Brain microvascular endothelial cell (primary cell): Measurements from ENCODE around the gene CEACAM18.

Experiments
- DNase-seq: peaks from one replicate; pipeline ENCODE4 v3.0.0-alpha.2; 2020
- H3K27ac ChIP-seq: fragments of 250-450 bp; sonication (Bioruptor Pico); 2 replicates; pipeline ENCODE4 v1.5.1; 2020; ENCODE audit warnings: mild to moderate bottlenecking, moderate library complexity
- H3K27me3 ChIP-seq: fragments of 250-450 bp; sonication (Bioruptor Pico); replicated peaks from 2 replicates; pipeline ENCODE4 v1.5.1; 2020; ENCODE audit warnings: mild to moderate bottlenecking
- H3K36me3 ChIP-seq: fragments of 250-450 bp; sonication (Bioruptor Pico); replicated peaks from 2 replicates; pipeline ENCODE4 v1.5.1; 2020; ENCODE audit warnings: mild to moderate bottlenecking
- H3K4me3 ChIP-seq: 2 replicates; pipeline ENCODE4 v1.5.1; 2011; ENCODE audit warnings: low read depth, mild to moderate bottlenecking, control low read depth, low read length, moderate library complexity
- in situ Hi-C: cut with HindIII; loops from 2 replicates; pipeline ENCODE4 v1.10.0; 2017; ENCODE audit warnings: low sequenced_read_pairs, low pct_ligation_motif_present
- TF ChIP-seq, protein P1 (sequence below): IDR thresholded peaks from 2 replicates; pipeline ENCODE4 v1.5.1; 2011; ENCODE audit warnings: low read depth, mild to moderate bottlenecking, moderate library complexity, low read length, control low read depth, inconsistent platforms; ENCODE audit errors: missing control alignments

CEACAM18 gene

DNA sequence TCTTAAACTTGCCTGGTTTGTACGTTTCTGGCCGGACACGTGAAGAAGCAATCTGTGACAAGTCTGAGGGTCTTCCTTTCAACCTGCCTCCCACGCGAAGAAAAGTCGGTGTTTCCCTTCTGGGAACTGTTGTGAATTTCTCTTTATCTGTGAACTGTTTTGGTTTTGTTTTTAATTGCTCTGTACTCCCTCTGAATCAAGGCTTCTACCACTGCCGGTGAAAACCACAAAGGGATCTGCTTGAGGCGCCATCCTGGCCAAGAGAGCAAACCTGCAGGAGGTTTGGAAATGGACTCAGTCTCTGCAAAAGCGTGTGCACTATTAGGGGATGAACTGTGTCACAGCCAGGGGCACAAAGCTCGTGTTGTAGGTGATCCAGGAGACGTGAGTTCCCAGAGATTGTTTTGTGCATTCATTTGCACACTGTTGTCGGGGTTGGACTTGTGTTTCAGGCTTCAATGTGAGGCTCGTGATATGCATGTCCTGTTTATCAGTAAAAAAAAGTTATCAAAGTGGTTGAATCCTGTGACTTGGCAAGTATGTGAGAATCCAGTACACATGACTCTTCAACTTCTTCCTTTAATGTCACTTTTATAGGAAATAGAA is 29.8 kb upstream of the CEACAM18 start:
- no peak for DNase-seq
- H3K4me3 ChIP-seq = no peak overlapping the region
- H3K27me3 ChIP-seq = no peaks in the 10 kb centered on the region
- H3K36me3 ChIP-seq = no peaks in the 10 kb centered on the region
- TF ChIP-seq, protein P1, sequence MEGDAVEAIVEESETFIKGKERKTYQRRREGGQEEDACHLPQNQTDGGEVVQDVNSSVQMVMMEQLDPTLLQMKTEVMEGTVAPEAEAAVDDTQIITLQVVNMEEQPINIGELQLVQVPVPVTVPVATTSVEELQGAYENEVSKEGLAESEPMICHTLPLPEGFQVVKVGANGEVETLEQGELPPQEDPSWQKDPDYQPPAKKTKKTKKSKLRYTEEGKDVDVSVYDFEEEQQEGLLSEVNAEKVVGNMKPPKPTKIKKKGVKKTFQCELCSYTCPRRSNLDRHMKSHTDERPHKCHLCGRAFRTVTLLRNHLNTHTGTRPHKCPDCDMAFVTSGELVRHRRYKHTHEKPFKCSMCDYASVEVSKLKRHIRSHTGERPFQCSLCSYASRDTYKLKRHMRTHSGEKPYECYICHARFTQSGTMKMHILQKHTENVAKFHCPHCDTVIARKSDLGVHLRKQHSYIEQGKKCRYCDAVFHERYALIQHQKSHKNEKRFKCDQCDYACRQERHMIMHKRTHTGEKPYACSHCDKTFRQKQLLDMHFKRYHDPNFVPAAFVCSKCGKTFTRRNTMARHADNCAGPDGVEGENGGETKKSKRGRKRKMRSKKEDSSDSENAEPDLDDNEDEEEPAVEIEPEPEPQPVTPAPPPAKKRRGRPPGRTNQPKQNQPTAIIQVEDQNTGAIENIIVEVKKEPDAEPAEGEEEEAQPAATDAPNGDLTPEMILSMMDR = no peak
- no peak overlapping the region for H3K27ac ChIP-seq
- in situ Hi-C loops = no loop called here

DNA sequence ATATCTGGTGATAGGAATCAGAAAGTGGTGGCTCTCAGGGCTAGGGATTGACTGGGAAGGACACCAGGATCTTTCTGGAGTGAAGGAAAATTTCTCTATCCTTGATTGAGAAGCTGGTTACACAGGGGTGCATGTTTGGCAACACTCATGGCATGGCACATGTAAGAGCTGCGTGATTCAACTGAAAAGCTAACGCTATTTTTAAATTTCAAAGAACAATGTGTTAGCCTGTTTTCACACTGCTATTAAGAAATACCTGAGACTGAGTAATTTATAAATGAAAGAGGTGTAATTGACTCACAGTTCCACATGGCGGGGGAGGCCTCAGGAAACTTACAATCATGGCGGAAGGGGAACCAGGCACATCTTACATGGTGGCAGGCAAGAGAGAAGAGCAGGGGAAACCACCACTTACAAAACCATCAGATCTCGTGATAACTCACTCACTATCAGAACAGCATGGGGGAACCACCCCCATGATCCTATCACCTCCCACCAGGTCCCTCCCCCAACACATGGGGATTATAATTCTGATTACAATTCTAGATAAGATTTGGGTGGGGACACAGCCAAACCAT is 27.5 kb upstream of the CEACAM18 start:
- H3K27ac ChIP-seq = no peak overlapping the region
- no peaks in the 10 kb centered on the region for H3K27me3 ChIP-seq
- DNase-seq = no peak
- no peaks in the 10 kb centered on the region for H3K36me3 ChIP-seq
- H3K4me3 ChIP-seq = no peak overlapping the region
- in situ Hi-C loops = no loop called here
- TF ChIP-seq, protein P1 = no peak

DNA sequence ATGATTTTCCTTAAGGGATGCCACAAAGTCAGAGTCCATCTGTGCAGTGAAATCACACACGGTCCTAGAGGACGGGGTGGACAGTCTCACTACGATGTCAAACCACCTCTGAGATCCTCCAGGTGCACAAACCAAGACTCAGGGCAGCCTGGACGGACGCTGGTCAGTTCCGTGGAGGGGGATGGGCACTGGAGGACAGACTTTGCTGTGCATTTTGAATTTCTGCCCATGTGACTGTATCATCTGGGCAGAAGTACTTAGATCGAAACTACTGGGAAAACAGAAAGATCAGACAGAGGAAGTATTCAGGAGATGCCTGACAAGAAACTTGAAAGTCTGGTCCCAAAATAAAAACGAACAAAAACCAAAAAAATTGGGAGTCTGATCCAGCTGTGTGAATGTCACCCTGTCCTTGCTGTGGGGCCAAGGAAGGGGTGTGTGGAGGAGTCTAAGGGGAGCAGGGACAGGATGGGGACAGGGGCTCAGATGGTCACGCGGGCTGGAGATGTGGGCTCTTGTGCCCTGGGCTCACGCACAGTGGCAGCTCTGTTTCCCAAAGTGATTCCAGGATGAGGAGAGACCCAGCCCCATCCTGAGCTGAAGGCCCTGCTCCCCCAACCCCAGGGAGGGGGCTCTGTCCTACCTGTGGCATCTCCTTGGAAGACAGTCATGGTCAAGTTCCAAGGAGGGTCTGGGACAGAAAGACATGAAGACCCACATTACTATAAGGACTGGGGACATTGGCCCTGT is 21.6 kb upstream of the CEACAM18 start:
- in situ Hi-C loops = no loop called here
- H3K27me3 ChIP-seq = no peaks in the 10 kb centered on the region
- TF ChIP-seq, protein P1 = no peak
- no peak overlapping the region for H3K4me3 ChIP-seq
- H3K27ac ChIP-seq = no peak overlapping the region
- no peaks in the 10 kb centered on the region for H3K36me3 ChIP-seq
- no peak for DNase-seq

DNA sequence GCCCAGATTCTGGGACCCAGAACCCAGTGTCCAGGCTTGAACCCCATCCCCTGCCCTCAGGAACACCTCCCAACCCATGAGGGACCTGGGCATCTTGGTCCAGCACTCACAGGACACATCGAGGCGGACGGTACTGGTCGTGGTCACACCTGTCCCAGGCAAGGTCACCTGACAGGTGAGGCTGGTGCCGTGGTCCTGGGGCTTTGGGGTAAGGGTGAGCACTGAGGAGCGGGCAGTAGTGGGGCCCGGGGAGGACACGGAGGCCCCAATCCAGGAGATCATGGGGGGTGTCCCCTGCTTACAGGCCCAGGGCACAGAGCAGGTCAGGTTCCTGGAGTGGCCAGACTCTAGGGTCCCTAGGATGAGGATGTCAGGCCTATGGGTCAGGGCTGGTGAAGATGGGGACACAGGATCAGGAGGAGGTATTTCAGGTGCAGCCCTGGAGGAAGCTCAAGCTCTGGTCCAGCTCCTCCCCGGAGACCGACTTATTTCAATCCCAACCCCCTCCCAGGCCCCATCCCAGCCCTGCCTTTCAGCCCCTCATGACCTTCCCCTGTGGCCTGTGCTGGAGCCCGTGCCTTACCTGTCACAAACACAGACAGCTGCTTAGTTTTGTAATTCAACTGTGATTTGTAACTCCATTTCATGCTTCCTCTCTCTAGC is 20.9 kb upstream of the CEACAM18 start:
- H3K4me3 ChIP-seq = no peak overlapping the region
- TF ChIP-seq, protein P1 = no peak
- H3K27ac ChIP-seq = no peak overlapping the region
- H3K27me3 ChIP-seq = no peaks in the 10 kb centered on the region
- no peak for DNase-seq
- no peaks in the 10 kb centered on the region for H3K36me3 ChIP-seq
- in situ Hi-C loops = no loop called here

DNA sequence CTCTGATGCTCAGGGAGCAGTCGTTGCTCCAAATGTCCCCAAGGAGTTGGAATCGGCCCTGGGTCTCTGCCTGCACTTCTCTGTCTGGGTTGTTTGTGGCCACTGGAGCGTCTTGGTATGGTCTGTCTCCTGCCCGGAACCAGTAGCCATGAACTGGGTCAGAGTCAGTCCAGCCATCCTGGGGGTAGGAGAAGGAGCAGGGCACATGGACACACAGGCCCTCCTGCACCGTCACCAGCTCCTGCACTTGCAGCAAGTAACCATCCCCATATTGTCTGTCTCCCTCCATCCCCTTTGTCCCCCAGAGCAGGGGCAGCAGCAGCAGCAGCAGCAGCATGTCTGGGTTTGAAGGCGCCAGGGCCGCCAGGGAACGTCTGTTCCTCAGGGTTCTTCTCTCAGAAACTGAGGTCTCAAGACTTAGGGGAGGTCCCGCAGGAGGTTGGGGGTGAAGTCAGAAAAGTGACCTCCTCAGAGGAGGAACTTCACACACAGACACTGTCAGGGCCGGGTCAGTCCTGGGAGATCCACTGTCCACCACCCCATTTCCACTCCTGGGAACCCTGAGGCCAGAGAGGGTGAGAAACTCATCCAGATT is 20.2 kb upstream of the CEACAM18 start, which contains the start of gene SIGLEC8:
Gene SIGLEC8 (minus strand): TSS at position 404 of the 595 bp plus-strand sequence. CDS start 67 bp downstream, at position 337.
- in situ Hi-C loops = no loop called here
- Histone ChIP-seq H3K27me3 (no peaks in the 10 kb centered on the region), H3K4me3 (no peak within 1 kb of the TSS), H3K27ac (no peak within 1 kb of the TSS), H3K36me3 (no peaks in the 10 kb centered on the region)
- no peak for DNase-seq
- TF ChIP-seq, protein P1 = no peak
